GM12864 (cell line): ENCODE results near the gene MT3.

ENCODE experiments used
- DNase-seq: peaks from one replicate; pipeline ENCODE4 v3.0.0-alpha.2; 2011; ENCODE audit warnings: low read depth
- H3K4me3 ChIP-seq: 2 replicates; pipeline ENCODE4 v1.5.1; 2011; ENCODE audit warnings: mild to moderate bottlenecking, low read depth, low read length, control low read depth
- TF ChIP-seq, protein P1 (sequence below): IDR thresholded peaks from 2 replicates; pipeline ENCODE4 v1.5.1; 2011; ENCODE audit warnings: low read depth, mild to moderate bottlenecking, moderate library complexity, low read length, control low read depth, inconsistent platforms; ENCODE audit errors: missing control alignments

Gene MT3

GRCh38 chr16:56606476-56607108, 17.3 kb downstream of the MT3 start:
- TF ChIP-seq, protein P1, sequence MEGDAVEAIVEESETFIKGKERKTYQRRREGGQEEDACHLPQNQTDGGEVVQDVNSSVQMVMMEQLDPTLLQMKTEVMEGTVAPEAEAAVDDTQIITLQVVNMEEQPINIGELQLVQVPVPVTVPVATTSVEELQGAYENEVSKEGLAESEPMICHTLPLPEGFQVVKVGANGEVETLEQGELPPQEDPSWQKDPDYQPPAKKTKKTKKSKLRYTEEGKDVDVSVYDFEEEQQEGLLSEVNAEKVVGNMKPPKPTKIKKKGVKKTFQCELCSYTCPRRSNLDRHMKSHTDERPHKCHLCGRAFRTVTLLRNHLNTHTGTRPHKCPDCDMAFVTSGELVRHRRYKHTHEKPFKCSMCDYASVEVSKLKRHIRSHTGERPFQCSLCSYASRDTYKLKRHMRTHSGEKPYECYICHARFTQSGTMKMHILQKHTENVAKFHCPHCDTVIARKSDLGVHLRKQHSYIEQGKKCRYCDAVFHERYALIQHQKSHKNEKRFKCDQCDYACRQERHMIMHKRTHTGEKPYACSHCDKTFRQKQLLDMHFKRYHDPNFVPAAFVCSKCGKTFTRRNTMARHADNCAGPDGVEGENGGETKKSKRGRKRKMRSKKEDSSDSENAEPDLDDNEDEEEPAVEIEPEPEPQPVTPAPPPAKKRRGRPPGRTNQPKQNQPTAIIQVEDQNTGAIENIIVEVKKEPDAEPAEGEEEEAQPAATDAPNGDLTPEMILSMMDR = no peak
- H3K4me3 ChIP-seq = no peak overlapping the region
- DNase-seq = no peak

DNA sequence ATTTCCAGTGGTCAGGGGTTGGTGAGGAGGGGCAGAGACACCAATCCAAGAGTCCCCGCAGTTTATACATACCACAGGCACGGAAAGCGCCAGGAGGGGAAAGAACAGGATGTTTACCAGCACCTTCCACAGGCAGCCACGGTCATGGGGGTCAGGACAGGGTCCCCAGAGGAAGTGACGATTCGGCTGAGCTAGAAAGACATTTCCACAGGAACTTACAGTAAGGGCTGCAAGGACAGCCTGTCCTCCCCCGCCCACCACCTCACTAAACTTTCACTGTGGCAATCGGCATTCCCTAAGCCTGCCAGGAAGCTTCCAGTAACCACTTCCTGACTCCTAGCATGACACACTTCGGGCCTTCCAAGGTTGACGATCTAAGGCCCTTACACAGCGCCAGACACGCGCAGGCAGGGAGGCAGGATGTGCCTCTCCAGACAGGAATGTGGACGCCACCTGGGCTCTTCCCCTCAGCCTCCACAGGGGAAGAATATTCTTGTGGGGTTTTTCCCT, 17.8 kb downstream of the MT3 start:
- DNase-seq = no peak
- no peak overlapping the region for H3K4me3 ChIP-seq
- TF ChIP-seq, protein P1 = no peak

- no peak for DNase-seq
- TF ChIP-seq, protein P1 = no peak
- H3K4me3 ChIP-seq = no peak overlapping the region
Measured at GRCh38 chr16:56607675-56608042, 18.3 kb downstream of the MT3 start.

DNA sequence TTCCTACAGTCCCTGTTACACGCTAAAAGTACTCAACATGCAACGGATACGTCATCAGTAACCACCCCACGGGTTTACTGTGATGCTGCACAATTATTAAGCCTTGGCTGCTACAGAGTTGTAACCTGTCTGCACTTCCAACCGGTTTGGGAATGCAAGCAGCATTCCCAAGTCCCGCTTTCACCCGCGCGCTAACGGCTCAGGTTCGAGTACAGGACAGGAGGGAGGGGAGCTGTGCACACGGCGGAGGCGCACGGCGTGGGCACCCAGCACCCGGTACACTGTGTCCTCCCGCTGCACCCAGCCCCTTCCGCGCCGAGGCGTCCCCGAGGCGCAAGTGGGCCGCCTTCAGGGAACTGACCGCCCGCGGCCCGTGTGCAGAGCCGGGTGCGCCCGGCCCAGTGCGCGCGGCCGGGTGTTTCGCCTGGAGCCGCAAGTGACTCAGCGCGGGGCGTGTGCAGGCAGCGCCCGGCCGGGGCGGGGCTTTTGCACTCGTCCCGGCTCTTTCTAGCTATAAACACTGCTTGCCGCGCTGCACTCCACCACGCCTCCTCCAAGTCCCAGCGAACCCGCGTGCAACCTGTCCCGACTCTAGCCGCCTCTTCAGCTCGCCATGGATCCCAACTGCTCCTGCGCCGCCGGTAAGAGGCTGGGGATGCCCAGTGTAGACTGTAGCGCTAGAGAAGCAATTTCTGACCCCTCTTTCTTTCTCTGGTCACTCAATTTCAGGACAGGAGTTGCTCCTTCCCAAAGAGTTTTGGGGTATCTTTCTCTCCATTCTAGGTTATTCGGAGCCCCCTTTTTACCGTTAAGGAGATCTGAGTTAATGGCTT, 18.9 kb downstream of the MT3 start, which contains the start of gene MT2A:
Gene MT2A, plus strand, starts transcription at position 542 of the 833 bp plus-strand sequence. Its CDS starts 72 bp downstream, at position 614.
- DNase-seq = peak; percentile 74
- H3K4me3 ChIP-seq = peak within 1 kb of the TSS; percentile 58
- TF ChIP-seq, protein P1 = no peak

- TF ChIP-seq, protein P1 = no peak
- peak overlapping the region; percentile 58 for H3K4me3 ChIP-seq
- no peak for DNase-seq
Measured at GRCh38 chr16:56608876-56609462, 19.6 kb downstream of the MT3 start.

DNA sequence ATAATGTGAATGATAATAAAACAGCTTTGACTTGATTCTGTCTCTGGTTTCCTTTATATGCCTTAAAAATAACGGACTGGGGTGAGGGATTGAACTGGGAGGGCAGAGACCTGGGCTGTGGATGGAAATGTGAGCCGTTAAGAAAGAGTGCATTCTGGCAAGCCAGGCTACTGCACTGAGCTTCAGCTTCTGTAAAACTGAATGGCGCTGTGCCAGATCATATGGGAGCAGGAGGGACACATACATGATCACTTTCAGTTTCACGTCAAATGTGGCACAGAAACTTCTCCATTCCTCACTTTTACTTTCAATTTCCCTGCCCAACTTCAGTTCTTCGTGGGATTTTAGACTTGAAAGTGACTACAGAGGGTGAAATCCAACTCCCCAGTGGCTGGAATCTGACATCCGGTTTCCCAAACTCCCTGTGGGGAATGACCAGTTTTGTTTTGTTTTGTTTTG, 20.2 kb downstream of the MT3 start:
- peak overlapping the region; percentile 58 for H3K4me3 ChIP-seq
- TF ChIP-seq, protein P1 = no peak
- DNase-seq = peak; percentile 76
